Measurements from ENCODE around the gene DLG1. TPM values are rescaled to one million over a fixed set of nuclear protein-coding genes. Genes with fewer than 3 reads are reported as not detected.

Gene DLG1
- total RNA-seq, 4 donors from 2014 or later: 49.6 to 78.9 (median 76.2) TPM

- no peak for TF ChIP-seq CTCF (IDR thresholded peaks at IDR 0.05; ENCODE audit: low read depth)
Observed at GRCh38 chr3:197234947-197235914, 63.2 kb downstream of the DLG1 start.

- no peak for TF ChIP-seq CTCF (IDR thresholded peaks at IDR 0.05; ENCODE audit: low read depth)
Observed at GRCh38 chr3:197231321-197231720, 67.1 kb downstream of the DLG1 start.

- TF ChIP-seq CTCF (IDR thresholded peaks at IDR 0.05; ENCODE audit: low read depth): no peak
Observed at GRCh38 chr3:197229836-197230235, 68.6 kb downstream of the DLG1 start.

- no peak for TF ChIP-seq CTCF (IDR thresholded peaks at IDR 0.05; ENCODE audit: low read depth)
Observed at GRCh38 chr3:197229178-197229577, 69.2 kb downstream of the DLG1 start.

- TF ChIP-seq CTCF (IDR thresholded peaks at IDR 0.05; ENCODE audit: low read depth): no peak
Observed at GRCh38 chr3:197227780-197228574, 70.4 kb downstream of the DLG1 start.

- no peak for TF ChIP-seq CTCF (IDR thresholded peaks at IDR 0.05; ENCODE audit: low read depth)
Observed at GRCh38 chr3:197226179-197226578, 72.2 kb downstream of the DLG1 start.

GRCh38 chr3:197225579-197225978 lies 72.8 kb downstream of the DLG1 start:
- TF ChIP-seq CTCF (IDR thresholded peaks at IDR 0.05; ENCODE audit: low read depth): no peak

Measured in subcutaneous adipose tissue (tissue), 4 donors.